A549 treated with AZD9567 at 1 μM for 4 hours (cell line): Measurements from ENCODE around the gene UBL5. TPM values are rescaled to one million over a fixed set of nuclear protein-coding genes. Genes with fewer than 3 reads are reported as not detected.

Experiments used
- total RNA-seq: library from RNA; stranded (reverse); fragments of 200-300 nt; extraction: Qiagen RNA extraction; gene quantifications from 5 replicates; pipeline ENCODE4 v1.2.3, GENCODE V29; 2022; ENCODE audit not compliant: insufficient read depth

UBL5 gene
- 396 to 441 TPM (median 414 TPM) in 5 replicates for total RNA-seq

DNA sequence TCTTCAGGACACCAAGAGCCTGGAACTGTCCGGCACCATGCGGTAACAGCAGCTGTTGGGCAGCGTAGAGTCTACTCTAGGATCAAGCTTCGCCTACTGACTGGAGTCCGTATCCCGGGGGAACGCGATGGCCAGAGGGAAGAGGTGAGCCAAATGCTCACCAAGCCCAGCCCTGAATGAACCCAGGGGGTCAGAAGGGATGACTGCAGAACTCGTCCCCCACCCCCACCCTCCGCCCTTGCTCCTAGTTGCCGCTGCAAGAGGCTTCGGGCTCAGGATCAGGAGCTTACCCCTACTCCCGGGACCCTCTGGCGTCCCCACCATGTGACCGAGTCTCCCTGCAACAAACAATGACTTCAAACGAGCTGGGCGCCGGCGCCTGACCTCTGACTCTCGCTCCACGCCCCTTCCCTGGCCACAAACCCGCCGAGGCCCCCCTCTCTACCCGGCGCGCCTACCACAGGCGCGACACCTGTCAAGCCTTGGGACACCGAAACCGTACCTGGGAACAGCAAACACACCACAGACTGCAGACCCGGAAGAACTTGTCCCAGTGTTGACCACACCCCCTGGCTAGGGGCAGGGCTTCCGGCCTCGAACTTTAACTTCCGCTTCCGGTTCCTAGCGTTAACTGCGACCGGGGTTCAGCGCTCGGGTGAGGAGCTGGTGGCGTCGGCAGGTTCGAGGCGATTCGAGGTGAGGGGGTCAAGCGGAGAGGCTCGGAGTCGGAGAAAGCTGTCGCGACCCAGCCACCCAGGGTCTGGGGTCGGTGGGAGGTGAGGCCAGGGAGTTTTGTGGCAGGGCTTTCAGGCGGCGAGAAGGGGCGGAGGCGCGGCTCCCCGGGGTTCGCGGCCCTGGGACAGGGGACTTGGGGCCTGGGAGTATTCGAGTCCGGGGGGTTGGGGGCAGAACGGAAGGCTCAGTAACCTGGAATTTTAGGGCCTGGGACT is at the start of gene UBL5:
UBL5 (plus strand) TSS at position 630 of the 950 bp plus-strand sequence. CDS start 420 bp downstream, outside the sequence.

DNA sequence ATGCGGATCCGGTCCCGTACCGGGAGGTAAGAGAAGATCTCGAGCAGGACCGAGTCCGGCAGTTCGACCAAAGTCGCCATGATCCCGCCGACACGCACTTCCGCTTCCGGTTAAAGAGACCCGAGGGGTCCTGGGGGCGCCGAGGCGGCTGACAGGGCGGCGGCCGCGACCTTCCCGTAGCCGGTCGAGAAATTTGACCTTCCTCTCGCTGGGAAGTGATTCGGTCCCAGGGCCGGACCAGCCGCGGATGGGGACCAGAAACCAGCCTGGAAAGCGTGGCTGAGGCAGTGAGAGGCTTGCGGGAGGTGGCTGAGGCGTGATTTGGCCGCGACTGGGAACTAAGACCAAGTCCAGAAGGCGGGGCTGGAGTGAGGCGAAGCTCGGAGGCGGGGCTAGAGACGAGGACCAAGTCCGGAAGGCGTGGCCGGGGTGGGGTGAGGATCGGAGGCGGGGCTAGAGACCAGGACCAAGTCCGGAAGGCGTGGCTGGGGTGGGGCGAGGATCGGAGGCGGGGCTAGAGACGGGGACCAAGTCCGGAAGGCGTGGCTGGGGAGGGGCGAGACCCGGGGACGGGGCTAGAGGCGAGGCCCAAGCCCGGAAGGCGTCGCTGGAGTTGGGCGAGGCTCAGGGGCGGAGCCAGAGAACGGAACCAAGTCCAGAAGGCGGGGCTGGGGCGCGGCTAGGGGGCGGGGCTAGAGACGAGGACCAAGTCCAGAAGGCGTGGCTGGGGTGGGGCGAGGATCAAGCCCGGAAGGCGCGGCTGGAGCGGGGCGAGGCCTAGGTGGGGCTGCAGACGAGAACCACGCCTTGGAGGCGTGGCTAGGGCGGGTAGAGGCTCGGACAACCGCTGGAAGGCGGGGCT is 8.8 kb upstream of the UBL5 start, which contains the start of gene FBXL12:
FBXL12 (minus strand) TSS at position 346 of the 862 bp plus-strand sequence; CDS start at position 80, 266 bp downstream.

DNA sequence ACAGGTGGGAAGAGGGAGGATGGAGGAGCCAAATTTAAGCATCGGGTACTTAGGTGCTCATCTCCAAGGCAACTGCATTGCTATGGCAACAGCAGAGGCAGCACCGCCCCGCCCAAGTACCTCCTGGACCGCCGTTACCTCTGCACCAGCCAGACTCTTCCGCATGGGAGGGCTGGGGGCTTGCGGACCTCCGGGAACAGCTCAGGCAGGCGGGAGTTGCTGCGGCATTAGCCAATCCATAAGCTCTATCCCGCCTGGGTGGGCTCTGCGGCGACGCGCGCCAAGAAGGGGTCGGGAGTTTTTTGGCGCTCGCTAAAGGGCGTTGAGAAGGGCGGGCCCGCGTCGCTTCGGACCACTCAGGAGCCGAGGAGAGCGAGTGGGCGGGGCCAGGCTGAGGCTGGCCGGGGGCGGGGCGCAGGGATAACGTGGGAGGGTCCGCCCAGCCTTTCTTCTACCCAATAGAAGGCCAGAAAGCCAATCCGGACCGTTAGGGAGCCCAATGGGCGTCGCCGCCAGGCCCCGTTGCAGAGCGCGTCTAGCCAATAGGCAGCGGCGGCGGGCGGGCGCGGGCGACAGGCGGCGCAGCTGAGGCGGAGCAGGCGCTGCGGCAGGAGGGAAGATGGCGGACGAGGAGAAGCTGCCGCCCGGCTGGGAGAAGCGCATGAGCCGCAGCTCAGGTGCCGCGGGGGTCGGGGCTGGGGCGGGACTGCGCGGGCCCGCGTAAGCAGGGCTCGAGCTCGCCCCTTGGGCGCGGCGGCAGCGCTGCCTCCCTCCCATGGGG is 7.2 kb downstream of the UBL5 start, which contains the start of gene PIN1:
PIN1 (plus strand) TSS at position 593 of the 781 bp plus-strand sequence; CDS start at position 620, 27 bp downstream.

Other genes with a start within 250 kb of the UBL5 start
- gene ZNF121, start 243.4 kb upstream of the UBL5 start, total RNA-seq = 3.2 to 3.9 TPM (median 3.4 TPM) in 5 replicates
- gene ZNF561, start 206.7 kb upstream of the UBL5 start, total RNA-seq = 7.7 to 26.3 TPM (median 8.0 TPM) in 5 replicates
- 5.0 to 6.4 TPM (median 5.5 TPM) in 5 replicates for gene ZNF562, start 152.8 kb upstream of the UBL5 start, total RNA-seq
- gene ZNF846, start 59.2 kb upstream of the UBL5 start, total RNA-seq = 0.86 to 1.6 TPM (median 1.3 TPM) in 4 of 5 replicates, not detected in the other
- 12.4 to 15.9 TPM (median 14.9 TPM) in 5 replicates for gene FBXL12, start 8.8 kb upstream of the UBL5 start, total RNA-seq
- 71.8 to 83.5 TPM (median 81.5 TPM) in 5 replicates for gene PIN1, start 7.4 kb downstream of the UBL5 start, total RNA-seq
- gene OLFM2, start 108.6 kb downstream of the UBL5 start, total RNA-seq = 4.4 to 10.5 TPM (median 9.8 TPM) in 5 replicates
- gene COL5A3, start 182.6 kb downstream of the UBL5 start, total RNA-seq = 2.2 to 3.6 TPM (median 3.1 TPM) in 5 replicates
- 0.16 to 0.24 TPM (median 0.18 TPM) in 4 of 5 replicates, not detected in the other for gene RDH8, start 185.6 kb downstream of the UBL5 start, total RNA-seq